SU-DHL-6 (cell line): Measurements from ENCODE around the gene PLOD2.

Source experiments
- H2AFZ ChIP-seq: fragments of 200-600 bp; sonication (generic); 2 replicates; pipeline ENCODE4 v1.6.1; 2014; ENCODE audit warnings: low read depth, mild to moderate bottlenecking, moderate library complexity, mixed read lengths, antibody characterized with exemption, low read length; ENCODE audit not compliant: severe bottlenecking
- H3F3A ChIP-seq: fragments of 200-600 bp; shearing (Covaris generic); 2 replicates; pipeline ENCODE4 v1.6.0; 2016; ENCODE audit warnings: antibody characterized with exemption, mild to moderate bottlenecking; ENCODE audit not compliant: insufficient read depth
- H3K27ac ChIP-seq: fragments of 200-600 bp; sonication (generic); 2 replicates; pipeline ENCODE4 v1.5.1; 2016; ENCODE audit warnings: low read depth, mild to moderate bottlenecking, low read length, moderate library complexity, mixed read lengths
- H3K27me3 ChIP-seq: fragments of 200-600 bp; sonication (generic), shearing (Covaris generic); 2 replicates; pipeline ENCODE4 v1.6.0; 2014; ENCODE audit warnings: mild to moderate bottlenecking, low read length
- H3K36me3 ChIP-seq: fragments of 200-600 bp; sonication (generic); 2 replicates; pipeline ENCODE4 v1.6.1; 2014; ENCODE audit warnings: mild to moderate bottlenecking, low read length, mixed read lengths
- H3K4me2 ChIP-seq: fragments of 300-600, 200-600 bp; shearing (Covaris generic), sonication (generic); 2 replicates; pipeline ENCODE4 v1.6.0; 2014; ENCODE audit warnings: low read length, low read depth, mild to moderate bottlenecking; ENCODE audit not compliant: poor library complexity, severe bottlenecking
- H3K4me3 ChIP-seq: fragments of 200-600 bp; sonication (generic); 2 replicates; pipeline ENCODE4 v1.5.1; 2014; ENCODE audit warnings: antibody characterized with exemption, low read length, mild to moderate bottlenecking, mixed read lengths; ENCODE audit not compliant: insufficient read depth, poor library complexity, severe bottlenecking
- H3K79me2 ChIP-seq: fragments of 200-600 bp; sonication (generic); 2 replicates; pipeline ENCODE4 v1.6.1; 2014; ENCODE audit warnings: mild to moderate bottlenecking, low read length, moderate library complexity; ENCODE audit not compliant: insufficient read depth
- H3K9ac ChIP-seq: fragments of 200-600 bp; sonication (generic); 2 replicates; pipeline ENCODE4 v1.7.0; 2014; ENCODE audit warnings: mild to moderate bottlenecking, low read length
- H3K9me2 ChIP-seq: fragments of 200-600 bp; sonication (generic); replicated peaks from 2 replicates; pipeline ENCODE4 v1.6.1; 2014; ENCODE audit warnings: low read length; ENCODE audit not compliant: insufficient read depth
- H3K9me3 ChIP-seq: fragments of 200-600 bp; sonication (generic); 2 replicates; pipeline ENCODE4 v1.6.1; 2014; ENCODE audit warnings: low read length, mixed read lengths; ENCODE audit not compliant: insufficient read depth
- H4K20me1 ChIP-seq: fragments of 200-600 bp; sonication (generic); 2 replicates; pipeline ENCODE4 v1.6.1; 2014; ENCODE audit warnings: low read depth, mild to moderate bottlenecking, antibody characterized with exemption, low read length, moderate library complexity, mixed read lengths
- CTCF ChIP-seq: fragments of 200-600 bp; sonication (generic); IDR thresholded peaks from one replicate; pipeline ENCODE4 v1.5.1; 2017; ENCODE audit warnings: antibody characterized with exemption, mild to moderate bottlenecking, low read length, moderate library complexity; ENCODE audit not compliant: insufficient read depth, poor library complexity, severe bottlenecking
- EZH2phosphoT487 ChIP-seq: fragments of 200-600 bp; sonication (generic), shearing (Covaris generic); conservative IDR thresholded peaks from 2 replicates; pipeline ENCODE4 v1.6.1; 2018; ENCODE audit warnings: mild to moderate bottlenecking, antibody characterized with exemption, low read length, moderate library complexity, mixed read lengths

The PLOD2 gene

GRCh38 chr3:146086211-146086610, 74.8 kb downstream of the PLOD2 start:
- TF ChIP-seq EZH2phosphoT487 (no peak), CTCF (no peak)
- no peaks in the 10 kb centered on the region for H3F3A ChIP-seq

GRCh38 chr3:146085678-146086077, 75.3 kb downstream of the PLOD2 start:
- no peaks in the 10 kb centered on the region for H3K9me3 ChIP-seq
- H3K79me2 ChIP-seq, result no peaks in the 10 kb centered on the region
- H3K4me3 ChIP-seq, result no peak overlapping the region
- no peak overlapping the region for H2AFZ ChIP-seq
- H3F3A ChIP-seq, result no peaks in the 10 kb centered on the region
- no peak overlapping the region for H3K4me2 ChIP-seq
- H3K27ac ChIP-seq, result no peak overlapping the region
- no peaks in the 10 kb centered on the region for H4K20me1 ChIP-seq
- H3K27me3 ChIP-seq, result no peaks in the 10 kb centered on the region
- TF ChIP-seq EZH2phosphoT487 (no peak), CTCF (no peak)
- no peak overlapping the region for H3K9ac ChIP-seq
- H3K9me2 ChIP-seq, result no peaks in the 10 kb centered on the region
- no peaks in the 10 kb centered on the region for H3K36me3 ChIP-seq

More at GRCh38 chr3:146086211-146086610, 74.8 kb downstream of the PLOD2 start:
- no peak overlapping the region for H2AFZ ChIP-seq
- no peaks in the 10 kb centered on the region for H3K9me2 ChIP-seq
- no peak overlapping the region for H3K27ac ChIP-seq
- H3K79me2 ChIP-seq, result no peaks in the 10 kb centered on the region
- H3K4me3 ChIP-seq, result no peak overlapping the region
- no peaks in the 10 kb centered on the region for H3K36me3 ChIP-seq
- no peaks in the 10 kb centered on the region for H3K27me3 ChIP-seq
- no peak overlapping the region for H3K4me2 ChIP-seq
- H3K9me3 ChIP-seq, result no peaks in the 10 kb centered on the region
- H4K20me1 ChIP-seq, result no peaks in the 10 kb centered on the region
- H3K9ac ChIP-seq, result no peak overlapping the region

- H3F3A ChIP-seq, result no peaks in the 10 kb centered on the region
- H2AFZ ChIP-seq, result no peak overlapping the region
- no peaks in the 10 kb centered on the region for H3K36me3 ChIP-seq
- no peaks in the 10 kb centered on the region for H3K79me2 ChIP-seq
- no peaks in the 10 kb centered on the region for H3K9me3 ChIP-seq
- H3K27me3 ChIP-seq, result no peaks in the 10 kb centered on the region
- H3K9ac ChIP-seq, result no peak overlapping the region
- no peak overlapping the region for H3K4me3 ChIP-seq
- no peaks in the 10 kb centered on the region for H4K20me1 ChIP-seq
- H3K27ac ChIP-seq, result no peak overlapping the region
- TF ChIP-seq EZH2phosphoT487 (no peak), CTCF (no peak)
- H3K4me2 ChIP-seq, result no peak overlapping the region
- no peaks in the 10 kb centered on the region for H3K9me2 ChIP-seq
These were observed 80.4 kb downstream of the PLOD2 start for GRCh38 chr3:146080578-146080977.
